ENCODE measurements around the gene ERFE. TPM values are rescaled to one million over a fixed set of nuclear protein-coding genes. Genes with fewer than 3 reads are reported as not detected.

Gene ERFE
- total RNA-seq, 1 experiment from 2014 or later: 10.3 TPM

DNA sequence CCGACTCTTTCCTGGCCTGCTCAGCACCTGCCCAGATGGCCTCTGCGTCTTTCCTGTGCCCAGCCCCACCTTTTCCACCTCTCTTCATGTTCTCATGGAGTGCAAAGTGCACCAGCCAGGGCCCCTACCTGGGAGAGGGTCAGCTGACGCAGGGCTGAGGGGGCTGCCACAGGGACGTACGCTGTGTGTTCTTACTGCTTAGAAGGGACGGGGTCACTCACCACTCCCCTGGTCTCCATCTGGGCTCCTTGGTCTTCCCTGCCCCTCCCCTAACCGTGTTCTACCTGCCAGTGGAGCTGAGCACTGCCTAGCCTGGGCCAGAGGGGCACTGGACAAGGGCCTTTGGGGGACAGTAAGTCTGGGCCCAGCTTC is 8.6 kb downstream of the ERFE start:
- no peak overlapping the region for H3K4me3 ChIP-seq (ENCODE audit: low read depth in 2 of 2, low read length in 2 of 2)
- TF ChIP-seq, protein P1, sequence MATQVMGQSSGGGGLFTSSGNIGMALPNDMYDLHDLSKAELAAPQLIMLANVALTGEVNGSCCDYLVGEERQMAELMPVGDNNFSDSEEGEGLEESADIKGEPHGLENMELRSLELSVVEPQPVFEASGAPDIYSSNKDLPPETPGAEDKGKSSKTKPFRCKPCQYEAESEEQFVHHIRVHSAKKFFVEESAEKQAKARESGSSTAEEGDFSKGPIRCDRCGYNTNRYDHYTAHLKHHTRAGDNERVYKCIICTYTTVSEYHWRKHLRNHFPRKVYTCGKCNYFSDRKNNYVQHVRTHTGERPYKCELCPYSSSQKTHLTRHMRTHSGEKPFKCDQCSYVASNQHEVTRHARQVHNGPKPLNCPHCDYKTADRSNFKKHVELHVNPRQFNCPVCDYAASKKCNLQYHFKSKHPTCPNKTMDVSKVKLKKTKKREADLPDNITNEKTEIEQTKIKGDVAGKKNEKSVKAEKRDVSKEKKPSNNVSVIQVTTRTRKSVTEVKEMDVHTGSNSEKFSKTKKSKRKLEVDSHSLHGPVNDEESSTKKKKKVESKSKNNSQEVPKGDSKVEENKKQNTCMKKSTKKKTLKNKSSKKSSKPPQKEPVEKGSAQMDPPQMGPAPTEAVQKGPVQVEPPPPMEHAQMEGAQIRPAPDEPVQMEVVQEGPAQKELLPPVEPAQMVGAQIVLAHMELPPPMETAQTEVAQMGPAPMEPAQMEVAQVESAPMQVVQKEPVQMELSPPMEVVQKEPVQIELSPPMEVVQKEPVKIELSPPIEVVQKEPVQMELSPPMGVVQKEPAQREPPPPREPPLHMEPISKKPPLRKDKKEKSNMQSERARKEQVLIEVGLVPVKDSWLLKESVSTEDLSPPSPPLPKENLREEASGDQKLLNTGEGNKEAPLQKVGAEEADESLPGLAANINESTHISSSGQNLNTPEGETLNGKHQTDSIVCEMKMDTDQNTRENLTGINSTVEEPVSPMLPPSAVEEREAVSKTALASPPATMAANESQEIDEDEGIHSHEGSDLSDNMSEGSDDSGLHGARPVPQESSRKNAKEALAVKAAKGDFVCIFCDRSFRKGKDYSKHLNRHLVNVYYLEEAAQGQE (IDR thresholded peaks at IDR 0.05; ENCODE audit: insufficient read depth in 1 of 2, low read depth in 2 of 2, low read length in 1 of 2): no peak
- TF ChIP-seq SIN3A (IDR thresholded peaks at IDR 0.05; ENCODE audit: borderline replicate concordance, insufficient read depth, low read depth, low read length): no peak
- TF ChIP-seq TCF7L2 (IDR thresholded peaks at IDR 0.05; ENCODE audit: low read depth, low read length): no peak
- no peak for TF ChIP-seq POLR2AphosphoS5 (IDR thresholded peaks at IDR 0.05; ENCODE audit: low read depth, low read length)
- TF ChIP-seq, protein P2, sequence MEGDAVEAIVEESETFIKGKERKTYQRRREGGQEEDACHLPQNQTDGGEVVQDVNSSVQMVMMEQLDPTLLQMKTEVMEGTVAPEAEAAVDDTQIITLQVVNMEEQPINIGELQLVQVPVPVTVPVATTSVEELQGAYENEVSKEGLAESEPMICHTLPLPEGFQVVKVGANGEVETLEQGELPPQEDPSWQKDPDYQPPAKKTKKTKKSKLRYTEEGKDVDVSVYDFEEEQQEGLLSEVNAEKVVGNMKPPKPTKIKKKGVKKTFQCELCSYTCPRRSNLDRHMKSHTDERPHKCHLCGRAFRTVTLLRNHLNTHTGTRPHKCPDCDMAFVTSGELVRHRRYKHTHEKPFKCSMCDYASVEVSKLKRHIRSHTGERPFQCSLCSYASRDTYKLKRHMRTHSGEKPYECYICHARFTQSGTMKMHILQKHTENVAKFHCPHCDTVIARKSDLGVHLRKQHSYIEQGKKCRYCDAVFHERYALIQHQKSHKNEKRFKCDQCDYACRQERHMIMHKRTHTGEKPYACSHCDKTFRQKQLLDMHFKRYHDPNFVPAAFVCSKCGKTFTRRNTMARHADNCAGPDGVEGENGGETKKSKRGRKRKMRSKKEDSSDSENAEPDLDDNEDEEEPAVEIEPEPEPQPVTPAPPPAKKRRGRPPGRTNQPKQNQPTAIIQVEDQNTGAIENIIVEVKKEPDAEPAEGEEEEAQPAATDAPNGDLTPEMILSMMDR (IDR thresholded peaks at IDR 0.05): no peak
- in situ Hi-C loops (cut with HindIII; ENCODE audit: low pct_unique_long_range_greater_than_20kb, low sequenced_read_pairs): no loop called here
- BruUV-seq (replicated peaks): no TSS peak
- no peaks in the 10 kb centered on the region for H3K27me3 ChIP-seq (ENCODE audit: control insufficient read depth, insufficient read depth, low read length)
- ChIA-PET CTCF (no interaction called here), POLR2A (no interaction called here)
- intact Hi-C loops (cut with micrococcal nuclease; ENCODE audit: unreplicated experiment): no loop called here
- peaks cover 7% of the 10 kb centered on the region; the same call in 1 of the 2 replicates for H3K4me1 ChIP-seq (ENCODE audit: control insufficient read depth, insufficient read depth, low read length)
- DNase-seq (ENCODE audit: low read depth, low spot score) (no peak), ATAC-seq (no peak)
- peaks cover 6% of the 10 kb centered on the region for H3K36me3 ChIP-seq (ENCODE audit: control insufficient read depth, insufficient read depth, low read length)
- no peak overlapping the region for H3K27ac ChIP-seq (ENCODE audit: low read length)
- H3K9me3 ChIP-seq (ENCODE audit: control insufficient read depth, insufficient read depth, low read depth, low read length): no peaks in the 10 kb centered on the region

- TF ChIP-seq, protein P1 (IDR thresholded peaks at IDR 0.05; ENCODE audit: insufficient read depth in 1 of 2, low read depth in 2 of 2, low read length in 1 of 2): no peak
- TF ChIP-seq SIN3A (IDR thresholded peaks at IDR 0.05; ENCODE audit: borderline replicate concordance, insufficient read depth, low read depth, low read length) (no peak), POLR2AphosphoS5 (IDR thresholded peaks at IDR 0.05; ENCODE audit: low read depth, low read length) (no peak), TCF7L2 (IDR thresholded peaks at IDR 0.05; ENCODE audit: low read depth, low read length) (no peak)
- TF ChIP-seq, protein P2 (IDR thresholded peaks at IDR 0.05): no peak
- in situ Hi-C loops (cut with HindIII; ENCODE audit: low pct_unique_long_range_greater_than_20kb, low sequenced_read_pairs) (no loop called here), intact Hi-C loops (cut with micrococcal nuclease; ENCODE audit: unreplicated experiment) (no loop called here)
- no TSS peak for BruUV-seq (replicated peaks)
- ATAC-seq (no peak), DNase-seq (ENCODE audit: low read depth, low spot score) (no peak)
- ChIA-PET CTCF (no interaction called here), POLR2A (interaction anchor here (0.6 kb wide), 1 partner anchor 26 kb away, joined by 3 read pairs; no protein-coding TSS in a partner anchor)
- H3K4me3 ChIP-seq (ENCODE audit: low read depth in 2 of 2, low read length in 2 of 2): no peak overlapping the region
- no peaks in the 10 kb centered on the region for H3K27me3 ChIP-seq (ENCODE audit: control insufficient read depth, insufficient read depth, low read length)
- peaks cover 6% of the 10 kb centered on the region for H3K36me3 ChIP-seq (ENCODE audit: control insufficient read depth, insufficient read depth, low read length)
- H3K27ac ChIP-seq (ENCODE audit: low read length): no peak overlapping the region
- H3K4me1 ChIP-seq (ENCODE audit: control insufficient read depth, insufficient read depth, low read length): peaks cover 7% of the 10 kb centered on the region; the same call in 1 of the 2 replicates
- no peaks in the 10 kb centered on the region for H3K9me3 ChIP-seq (ENCODE audit: control insufficient read depth, insufficient read depth, low read depth, low read length)
Observed at GRCh38 chr2:238167761-238168160, 9.0 kb downstream of the ERFE start.
